SK-MEL-5 (cell line): ENCODE data around the gene ZNF391. TPM values are rescaled to one million over a fixed set of nuclear protein-coding genes. Genes with fewer than 3 reads are reported as not detected.
"Not testable (repeated sequence)": the region's sequence is repeated elsewhere in the genome, so short reads cannot be mapped to it uniquely, and the experiment has no call there.

Source experiments
- DNase-seq: peaks from one replicate; pipeline ENCODE4 v3.0.0-alpha.2; 2016; ENCODE audit warnings: low read depth, low spot score
- in situ Hi-C: cut with HindIII; loops from 2 replicates; pipeline ENCODE4 v1.10.0; 2016; ENCODE audit warnings: low sequenced_read_pairs, high pct_unique_total_duplicates, low pct_unique_long_range_greater_than_20kb
- total RNA-seq: library from RNA; depleted of rRNA; stranded (reverse); fragments of >200 nt; shearing (Covaris generic); gene quantifications from 2 replicates; pipeline ENCODE4 v1.2.3, GENCODE V29; 2014

ZNF391 gene
- total RNA-seq, 1 experiment from 2014 or later: 2.7 TPM

DNA sequence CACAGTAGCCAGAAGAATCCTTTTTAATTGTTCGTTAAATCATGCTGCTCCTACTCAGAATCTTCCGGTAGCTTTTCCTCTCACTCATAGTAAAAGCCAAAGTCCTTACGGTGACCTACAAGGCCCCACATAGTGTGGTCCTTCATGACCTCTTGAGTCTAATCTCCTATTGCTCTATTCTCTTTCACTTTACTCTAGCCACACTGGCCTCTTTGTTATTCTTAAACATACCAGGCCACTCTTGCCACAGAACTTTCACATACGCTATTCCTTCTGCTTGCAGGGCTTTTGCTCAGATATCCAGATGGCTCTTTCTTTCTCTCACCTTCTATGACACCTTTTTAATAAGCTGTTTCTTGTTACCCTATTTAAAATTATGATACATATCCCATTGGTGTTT lies 25.7 kb downstream of the ZNF391 start:
- peak; percentile 52 for DNase-seq

DNA sequence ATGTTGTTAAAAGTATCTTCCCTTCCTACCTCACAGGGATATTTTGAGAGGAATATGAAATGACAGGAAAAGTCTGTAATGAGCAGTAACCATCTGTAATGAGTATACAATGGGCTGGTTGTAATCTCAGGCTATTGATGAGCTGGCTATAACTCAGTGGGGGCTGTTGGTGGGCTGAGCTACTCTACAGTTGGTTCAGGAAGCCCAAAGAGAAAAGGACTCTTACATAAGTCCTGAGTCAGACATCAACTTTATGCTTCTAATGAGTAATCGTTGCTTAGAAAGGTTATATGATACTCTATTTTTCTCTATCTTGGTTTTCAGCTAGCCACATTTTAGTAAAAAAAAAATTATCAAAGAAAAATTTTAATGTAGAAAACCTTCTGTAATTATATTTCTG lies 26.4 kb downstream of the ZNF391 start:
- in situ Hi-C loops: no loop called here
- no peak for DNase-seq

More for the DNA sequence above, 25.7 kb downstream of the ZNF391 start:
- in situ Hi-C loops: no loop called here

DNA sequence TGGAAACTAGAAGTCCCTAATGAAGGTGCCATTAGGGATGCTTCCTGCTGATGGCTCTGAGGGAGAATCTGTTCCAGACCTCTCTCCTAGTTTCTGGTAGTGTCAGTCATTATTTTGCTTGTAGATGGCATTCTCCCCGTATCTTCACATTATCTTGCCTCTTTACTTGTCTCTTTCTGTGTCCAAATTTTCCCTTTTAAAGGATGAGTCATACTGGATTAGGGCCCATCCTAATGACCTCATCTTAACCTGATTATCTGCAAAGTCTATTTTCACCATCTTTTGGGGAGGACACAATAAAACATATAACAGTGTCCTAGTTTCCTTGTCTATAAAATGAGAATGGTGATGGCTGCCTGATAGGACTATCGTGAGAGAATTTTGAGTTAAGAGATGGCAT lies 27.3 kb downstream of the ZNF391 start:
- in situ Hi-C loops: no loop called here
- no peak for DNase-seq

DNA sequence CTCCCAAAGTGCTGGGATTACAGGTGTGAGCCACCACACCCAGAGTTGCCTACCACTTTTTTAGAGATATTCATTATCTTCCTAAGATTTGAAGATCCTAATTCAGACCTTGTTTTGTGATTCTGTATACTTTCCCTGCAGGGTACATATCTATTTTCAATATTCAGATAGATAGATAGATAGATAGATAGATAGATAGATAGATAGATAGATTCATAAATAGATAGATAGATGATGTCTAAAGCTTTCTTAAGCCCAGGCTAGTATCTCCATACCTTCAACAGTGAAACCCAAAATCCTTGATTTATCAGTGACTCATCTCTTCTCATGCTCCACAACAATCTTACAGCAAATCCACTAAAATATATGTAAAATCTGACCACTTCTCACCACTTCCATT lies 30.8 kb downstream of the ZNF391 start:
- DNase-seq: no peak
- in situ Hi-C loops: no loop called here

DNA sequence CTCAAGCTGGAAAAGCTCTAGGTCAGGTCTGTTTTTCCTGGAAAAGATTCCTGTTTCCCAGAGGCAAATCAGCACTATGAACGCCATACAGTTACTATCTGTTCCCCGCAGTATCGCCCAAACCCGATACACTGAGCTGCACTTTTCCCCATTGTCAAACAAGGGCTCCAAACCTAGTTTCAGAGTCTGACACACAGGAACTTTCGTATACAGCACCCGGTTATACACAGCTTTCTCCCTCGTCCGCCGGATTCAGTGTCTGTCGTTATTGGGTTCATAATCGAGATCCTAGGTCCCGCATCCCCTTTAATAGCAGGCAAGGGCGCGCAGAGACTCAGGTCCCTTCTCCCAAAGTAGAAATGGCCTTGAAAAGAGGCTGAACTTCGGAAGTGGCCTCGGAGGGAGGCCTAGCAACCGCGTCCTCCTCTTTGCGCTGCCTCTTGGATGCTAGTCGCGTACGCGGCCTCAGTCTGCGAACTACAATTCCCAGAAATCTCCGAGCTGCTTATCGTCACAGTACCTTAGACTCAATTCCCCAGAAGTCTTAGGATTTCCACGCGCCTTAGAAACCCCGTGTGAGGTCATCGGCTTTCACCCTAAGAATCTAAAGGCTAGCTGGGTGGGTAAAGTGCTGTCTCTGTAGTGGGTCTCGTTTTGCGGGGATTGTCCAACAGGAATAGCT lies 34.2 kb downstream of the ZNF391 start:
- DNase-seq: no peak

DNA sequence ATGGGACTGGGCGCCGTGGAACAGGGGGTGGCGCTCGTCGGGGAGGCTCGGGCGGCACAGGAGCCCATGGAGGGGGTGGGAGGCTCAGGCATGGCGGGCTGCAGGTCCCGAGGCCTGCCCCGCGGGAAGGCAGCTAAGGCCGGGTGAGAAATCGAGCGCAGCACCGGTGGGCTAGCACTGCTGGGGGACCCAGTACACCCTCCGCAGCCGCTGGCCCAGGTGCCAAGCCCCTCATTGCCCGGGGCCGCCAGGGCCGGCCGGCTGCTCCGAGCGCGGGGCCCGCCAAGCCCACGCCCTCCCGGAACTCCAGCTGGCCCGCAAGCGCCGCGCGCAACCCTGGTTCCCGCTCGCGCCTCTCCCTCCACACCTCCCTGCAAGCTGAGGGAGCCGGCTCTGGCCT lies 36.3 kb downstream of the ZNF391 start:
- in situ Hi-C loops: not testable (repeated sequence)

More for the DNA sequence above, 34.2 kb downstream of the ZNF391 start:
- in situ Hi-C loops: no loop called here

DNA sequence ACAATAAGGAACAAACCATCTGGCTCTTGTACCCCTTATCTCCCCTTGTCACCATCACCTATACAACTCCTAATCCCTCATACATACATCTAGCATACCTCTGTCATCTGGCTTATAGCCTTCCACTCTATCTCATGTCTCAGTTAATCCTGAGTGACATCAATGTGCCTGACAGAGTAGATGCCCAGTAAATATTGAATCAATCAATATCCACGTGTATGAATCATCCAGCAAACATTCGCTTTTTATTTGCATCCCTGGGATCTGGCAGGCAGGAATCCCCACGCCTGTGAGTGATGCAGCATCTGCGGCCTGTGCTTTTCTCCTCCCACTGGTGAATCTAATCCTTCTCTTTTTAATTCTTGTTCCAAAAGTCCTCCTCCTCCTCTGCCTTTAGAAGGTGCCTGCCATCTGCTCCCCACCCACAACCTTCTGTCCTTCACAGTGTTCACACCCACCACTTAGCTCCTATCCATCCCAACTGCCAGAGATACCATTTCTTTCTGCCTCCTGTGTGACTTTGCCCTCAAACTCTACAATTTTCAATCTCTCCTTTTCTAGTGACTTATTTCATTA lies 37.6 kb downstream of the ZNF391 start:
- DNase-seq: no peak
- in situ Hi-C loops: no loop called here

More for the DNA sequence above, 36.3 kb downstream of the ZNF391 start:
- not testable (repeated sequence) for DNase-seq

DNA sequence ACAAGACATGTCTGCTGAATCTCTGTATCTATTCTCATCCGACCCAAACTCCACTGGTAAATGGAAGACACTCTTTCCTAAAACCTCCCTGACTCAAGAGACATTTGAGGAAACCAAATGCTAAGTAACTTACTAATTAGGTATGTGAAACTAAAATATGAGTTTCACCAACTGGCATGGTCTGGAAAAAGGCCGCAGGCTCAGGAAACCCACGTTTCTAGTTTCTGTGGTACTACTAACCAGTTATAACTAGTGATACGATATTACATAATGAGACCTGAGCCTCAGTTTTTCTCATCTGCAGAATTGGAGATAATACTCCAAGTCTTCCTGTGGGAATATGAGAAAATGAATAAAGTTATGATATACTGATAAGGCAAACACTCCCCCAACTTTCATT lies 39.9 kb downstream of the ZNF391 start:
- in situ Hi-C loops: no loop called here
- no peak for DNase-seq

DNA sequence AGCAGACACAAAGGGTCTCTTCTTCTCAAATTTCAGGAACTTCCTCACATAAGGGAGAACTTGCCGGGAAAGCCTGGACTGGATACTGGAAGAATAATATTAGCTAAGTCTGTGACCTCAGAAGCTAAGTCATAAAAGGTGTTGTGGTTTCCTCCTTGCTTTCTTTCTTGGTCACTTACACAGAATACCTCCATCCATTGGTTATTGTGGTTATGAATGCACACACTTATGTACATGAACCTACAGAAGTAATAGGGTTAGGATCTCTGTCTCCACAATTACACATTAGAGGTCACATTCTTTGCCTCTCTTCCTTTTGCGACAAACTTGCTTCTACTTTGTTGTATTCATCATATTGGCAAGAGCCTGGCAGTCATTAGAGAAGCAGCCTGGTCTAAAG lies 40.4 kb downstream of the ZNF391 start:
- no peak for DNase-seq
- in situ Hi-C loops: no loop called here

DNA sequence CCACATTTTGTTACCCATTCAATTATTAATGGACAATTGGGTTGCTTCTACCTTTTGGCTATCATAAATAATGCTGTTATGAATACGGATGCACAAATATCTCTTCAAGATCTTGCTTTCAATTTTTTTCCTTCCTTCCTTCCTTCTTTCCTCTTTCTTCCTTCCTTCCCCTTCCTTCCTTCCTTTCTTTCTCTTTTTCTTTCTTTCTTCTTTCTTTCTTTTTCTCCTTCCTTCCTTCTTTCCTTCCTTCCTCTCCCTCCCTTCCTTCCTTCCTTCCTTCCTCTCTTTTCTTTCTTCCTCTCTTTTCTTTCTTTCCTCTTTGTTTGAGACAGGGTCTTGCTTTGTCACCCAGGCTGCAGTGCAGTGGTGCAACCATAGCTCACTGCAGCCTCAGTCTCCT lies 45.2 kb downstream of the ZNF391 start:
- DNase-seq: no peak
- in situ Hi-C loops: no loop called here

DNA sequence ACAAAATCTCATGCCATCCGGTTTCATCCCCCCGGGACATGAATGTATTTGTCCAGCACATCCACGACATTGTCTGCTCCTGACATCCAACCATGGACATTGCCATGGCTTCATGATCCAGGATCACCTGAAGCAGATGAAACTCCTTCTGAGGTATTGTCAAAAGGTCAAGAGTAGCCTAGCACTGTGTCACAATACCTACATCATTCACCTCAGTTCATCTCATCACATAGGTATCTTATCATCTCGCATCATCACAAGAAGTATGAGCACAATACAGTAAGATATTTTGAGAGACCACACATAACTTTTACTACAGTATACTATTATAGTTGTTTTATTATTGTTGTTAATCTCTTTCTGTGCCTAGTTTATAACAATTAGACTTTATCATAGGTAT lies 50.8 kb downstream of the ZNF391 start:
- in situ Hi-C loops: no loop called here
- DNase-seq: no peak

DNA sequence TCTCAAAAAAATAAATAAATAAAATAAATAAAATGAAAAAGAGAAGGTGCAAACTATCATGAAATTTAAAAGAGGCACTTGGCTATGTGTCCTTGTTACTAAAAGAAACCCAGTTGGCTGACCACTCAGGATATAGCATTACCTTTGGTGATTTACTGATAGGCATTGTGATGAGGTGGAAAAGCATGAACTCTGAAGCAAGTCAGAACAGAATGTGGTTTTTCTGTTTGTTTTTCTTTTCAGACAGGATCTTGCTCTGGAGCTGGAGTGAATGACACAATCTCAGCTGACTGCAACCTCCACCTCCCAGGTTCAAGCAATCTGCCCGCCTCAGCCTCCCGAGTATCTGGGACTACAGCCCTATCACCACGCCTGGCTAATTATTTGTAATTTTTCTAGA lies 52.4 kb downstream of the ZNF391 start:
- in situ Hi-C loops: no loop called here
- DNase-seq: no peak

DNA sequence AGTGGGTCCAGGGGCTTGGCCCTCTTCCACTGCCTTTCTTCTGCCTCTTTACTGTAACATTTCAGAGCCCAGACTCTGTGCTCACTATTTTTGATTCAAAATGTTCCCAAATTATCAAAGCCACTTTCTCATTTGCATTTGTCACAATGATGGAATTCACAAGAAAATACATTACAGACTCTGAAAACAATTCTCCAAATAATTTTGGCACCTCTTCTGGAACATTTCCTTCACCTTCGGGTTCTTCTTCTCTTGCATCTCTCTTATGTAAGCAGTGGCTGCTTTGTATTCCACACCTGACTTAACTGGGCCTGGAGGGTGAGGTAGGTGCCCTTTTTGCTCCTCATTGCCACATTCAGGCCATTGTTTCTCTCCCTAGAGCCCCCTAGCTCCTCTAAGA lies 54.4 kb downstream of the ZNF391 start:
- in situ Hi-C loops: no loop called here
- no peak for DNase-seq

DNA sequence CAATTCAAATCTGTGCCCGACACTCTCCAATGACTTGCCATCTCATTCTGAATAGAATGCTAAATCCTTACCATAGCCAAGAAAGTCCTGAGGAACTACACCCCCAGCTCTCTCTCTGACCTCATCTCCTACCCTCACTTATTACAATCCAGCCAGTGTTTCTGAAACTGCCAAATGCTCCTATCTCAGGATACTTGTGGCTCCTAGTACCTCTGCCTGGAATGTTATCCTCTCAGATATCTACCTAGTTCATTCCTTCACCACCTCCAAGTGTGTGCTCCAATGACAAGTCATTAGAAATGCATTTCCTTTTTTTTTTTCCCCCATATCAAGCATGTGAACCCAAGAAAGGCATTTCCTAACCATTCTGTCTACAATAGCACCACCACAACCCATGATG lies 59.9 kb downstream of the ZNF391 start:
- no peak for DNase-seq
- in situ Hi-C loops: no loop called here

DNA sequence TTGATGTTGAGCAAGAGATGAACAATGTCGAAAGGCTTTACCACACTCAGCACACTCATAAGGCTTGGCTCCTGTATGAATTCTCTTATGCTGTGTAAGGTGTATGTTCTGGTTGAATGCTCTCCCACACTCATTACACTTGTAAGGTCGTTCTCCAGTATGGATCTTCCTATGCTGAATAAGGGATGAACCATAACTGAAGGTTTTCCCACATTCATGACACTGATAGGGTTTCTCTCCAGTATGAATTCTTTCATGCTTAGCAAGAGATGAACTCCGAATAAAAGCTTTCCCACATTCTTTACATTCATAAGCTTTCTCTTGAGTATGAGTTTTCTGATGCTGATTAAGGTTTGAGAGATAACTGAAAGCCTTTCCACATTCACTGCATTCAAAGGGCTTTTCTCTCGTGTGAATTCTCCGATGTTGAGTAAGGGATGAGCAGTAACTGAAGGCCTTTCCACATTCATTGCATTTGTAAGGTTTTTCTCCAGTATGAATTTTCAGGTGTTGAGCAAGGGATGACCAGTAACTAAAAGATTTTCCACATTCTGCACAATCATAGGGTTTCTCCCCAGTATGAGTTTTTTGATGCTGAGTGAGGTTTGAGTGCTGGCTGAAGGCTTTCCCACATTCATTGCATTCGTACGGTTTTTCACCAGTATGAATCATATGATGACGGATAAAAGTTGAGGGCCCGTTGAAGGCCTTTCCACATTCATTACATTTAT lies 63.3 kb downstream of the ZNF391 start:
- DNase-seq: no peak
- in situ Hi-C loops: no loop called here

DNA sequence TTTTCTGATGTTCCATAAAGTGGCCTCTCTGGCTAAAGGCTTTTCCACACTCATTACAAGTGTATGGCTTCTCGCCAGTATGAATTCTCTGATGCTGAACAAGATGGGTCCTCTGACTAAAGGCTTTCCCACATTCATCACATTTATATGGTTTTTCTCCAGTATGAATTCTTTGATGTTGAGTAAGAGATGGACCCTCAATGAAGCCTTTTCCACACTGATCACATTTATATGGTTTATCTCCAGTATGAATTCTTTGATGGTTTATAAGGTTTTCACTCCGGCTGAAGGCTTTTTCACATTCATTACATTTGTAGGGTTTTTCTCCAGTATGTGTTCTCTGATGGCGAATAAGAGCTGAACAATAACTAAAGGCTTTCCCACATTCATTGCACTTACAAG lies 63.9 kb downstream of the ZNF391 start:
- DNase-seq: no peak
- in situ Hi-C loops: no loop called here
